SHP77 treated with DMSO at 0.1 percent for 48 hours (cell line): ENCODE data around the gene MRPL37.

Experiments
- DNase-seq: peaks from one replicate; lab custom pipeline; 2025; lab: John Stamatoyannopoulos, UW

The MRPL37 gene

DNA sequence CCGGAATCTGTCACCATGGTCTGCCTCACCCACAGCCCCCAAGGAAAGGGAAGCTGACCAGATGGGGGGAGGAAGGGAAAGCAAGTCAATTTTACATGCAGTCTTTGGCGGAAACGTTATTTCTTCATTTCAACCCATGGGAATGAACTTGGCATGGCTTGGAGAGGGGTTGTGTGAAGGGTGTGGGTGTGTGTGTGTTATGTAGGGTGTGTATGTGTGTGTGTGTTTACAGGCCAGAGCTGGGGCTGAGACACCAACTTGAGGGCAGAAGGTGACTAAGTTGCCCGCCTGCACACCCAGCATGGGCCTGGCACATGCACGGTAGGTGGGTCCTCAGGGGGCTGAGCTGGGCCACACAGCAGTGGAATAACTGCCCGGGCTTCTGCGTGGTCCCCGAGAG, 65.2 kb downstream of the MRPL37 start:
- no peak for DNase-seq

DNA sequence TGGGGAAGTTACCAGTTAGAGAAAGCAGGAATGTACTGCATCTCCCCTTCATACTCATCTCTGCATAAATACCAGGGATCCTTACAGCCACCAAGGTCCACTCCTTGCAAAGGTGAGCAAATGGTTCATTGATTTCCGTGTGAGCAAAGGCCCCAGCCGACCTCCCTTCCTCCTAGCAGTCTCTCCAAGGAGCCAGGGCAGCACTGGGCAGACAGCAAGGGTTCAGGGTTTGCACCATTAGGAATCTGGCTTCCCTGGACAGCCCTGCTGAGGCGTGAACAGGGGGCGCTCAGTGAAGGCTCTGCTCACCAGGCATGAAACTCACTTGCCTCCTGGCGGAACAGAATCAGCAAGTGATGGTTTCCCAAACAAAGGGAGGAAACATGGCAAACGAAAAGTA, 65.7 kb downstream of the MRPL37 start:
- DNase-seq = no peak

DNA sequence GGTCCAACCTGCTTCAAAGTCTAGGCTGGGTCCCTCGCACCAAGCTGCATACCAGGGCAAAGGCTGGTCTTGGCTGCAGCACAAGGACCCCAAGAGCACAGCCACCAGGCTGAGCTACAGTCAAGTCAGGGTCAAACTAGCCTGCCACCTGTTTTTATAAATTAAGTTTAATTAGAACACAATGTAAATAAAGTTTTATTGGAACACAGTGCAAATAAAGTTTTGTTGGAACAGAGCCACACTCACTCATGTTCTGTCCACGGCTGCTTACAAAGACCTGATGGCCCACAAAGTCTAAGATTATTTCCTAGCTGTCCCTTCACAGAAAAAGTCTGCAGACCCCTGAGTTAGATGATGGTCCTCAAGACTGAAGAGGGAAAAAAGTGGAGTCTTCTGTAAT, 66.2 kb downstream of the MRPL37 start:
- no peak for DNase-seq

DNA sequence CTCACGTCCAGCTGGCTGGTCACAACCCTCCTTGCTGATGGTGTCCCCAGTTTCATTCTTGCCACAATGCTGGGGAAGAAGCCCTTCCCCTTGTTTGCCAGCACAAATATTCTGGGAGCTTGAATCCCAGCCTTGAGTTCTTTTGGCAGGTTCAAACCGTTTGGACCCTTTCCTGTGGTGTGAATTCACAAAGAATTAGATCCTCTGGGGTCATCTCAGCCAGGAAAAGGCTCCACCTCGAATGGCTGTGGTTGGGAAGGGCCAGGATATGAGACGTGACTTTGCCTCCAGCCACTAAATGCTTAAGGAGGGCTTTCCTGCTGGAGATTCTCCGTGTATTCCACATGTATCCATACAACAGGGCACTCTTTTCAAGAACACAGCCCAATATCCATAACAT, 66.9 kb downstream of the MRPL37 start:
- no peak for DNase-seq
